UCSD-AML1 (cell line): Measurements from ENCODE around the gene NUTM2G.
"Not testable (repeated sequence)": the region's sequence is repeated elsewhere in the genome, so short reads cannot be mapped to it uniquely, and the experiment has no call there.

Source experiments
- DNase-seq: peaks from one replicate; lab custom pipeline; 2025; ENCODE audit not compliant: unreplicated experiment; lab: John Stamatoyannopoulos, UW

NUTM2G gene

DNA sequence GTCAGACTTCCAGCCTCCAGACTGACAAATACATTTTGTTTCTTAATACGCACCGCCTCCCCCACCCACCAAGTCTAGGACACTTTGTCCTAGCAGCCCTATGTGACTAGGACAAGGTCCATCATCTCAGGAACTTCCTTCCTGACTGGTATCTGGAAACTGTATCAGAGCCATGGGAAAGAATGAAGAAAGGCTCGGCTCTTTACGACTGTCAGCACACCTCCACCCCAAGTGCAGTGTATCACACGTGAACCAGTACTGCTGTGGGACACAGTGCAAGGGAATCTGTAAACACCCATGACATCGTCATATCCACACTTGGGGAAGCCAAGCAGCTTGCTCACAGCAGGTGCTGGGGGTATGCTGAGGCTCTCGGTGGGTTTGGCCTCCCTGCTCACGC lies 13.0 kb downstream of the NUTM2G start:
- not testable (repeated sequence) for DNase-seq

DNA sequence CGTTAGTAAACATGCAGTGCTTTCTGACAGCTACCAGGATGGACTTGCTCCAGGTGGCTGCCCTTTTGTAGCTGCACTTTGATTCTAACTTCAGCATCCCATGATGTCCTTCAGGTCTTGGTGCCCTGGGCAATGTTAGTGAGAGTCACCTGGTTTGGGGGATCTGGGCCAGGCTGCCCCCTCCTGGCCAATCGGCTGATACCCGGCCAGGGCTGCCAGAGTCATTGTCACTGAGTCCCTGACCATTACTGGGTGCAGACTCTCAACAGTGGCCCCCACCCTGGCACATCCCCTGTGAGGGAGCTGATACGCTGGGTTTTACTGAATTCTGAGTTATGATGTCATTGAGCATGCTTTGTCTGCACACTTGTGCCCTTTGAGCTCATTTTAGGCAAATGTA lies 13.5 kb downstream of the NUTM2G start:
- not testable (repeated sequence) for DNase-seq

DNA sequence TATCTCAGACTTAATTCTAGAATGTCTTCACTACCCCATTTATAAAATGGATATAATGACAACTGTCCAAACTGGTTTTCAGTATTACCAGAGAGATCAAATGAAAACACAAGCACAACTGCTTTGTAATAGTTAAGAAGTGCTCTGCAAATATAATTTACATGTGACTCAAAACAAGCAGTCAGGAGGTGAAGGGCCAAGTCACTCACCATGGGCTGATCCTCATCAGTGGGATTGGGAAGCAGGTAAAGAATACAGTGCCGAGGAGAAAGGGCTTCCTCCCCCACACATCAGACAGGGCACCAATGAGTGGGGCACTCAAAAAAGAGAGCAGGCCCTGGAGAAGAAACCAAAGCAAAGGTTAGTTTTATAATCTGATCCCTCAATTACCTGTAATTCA lies 20.7 kb downstream of the NUTM2G start:
- DNase-seq = not testable (repeated sequence)

DNA sequence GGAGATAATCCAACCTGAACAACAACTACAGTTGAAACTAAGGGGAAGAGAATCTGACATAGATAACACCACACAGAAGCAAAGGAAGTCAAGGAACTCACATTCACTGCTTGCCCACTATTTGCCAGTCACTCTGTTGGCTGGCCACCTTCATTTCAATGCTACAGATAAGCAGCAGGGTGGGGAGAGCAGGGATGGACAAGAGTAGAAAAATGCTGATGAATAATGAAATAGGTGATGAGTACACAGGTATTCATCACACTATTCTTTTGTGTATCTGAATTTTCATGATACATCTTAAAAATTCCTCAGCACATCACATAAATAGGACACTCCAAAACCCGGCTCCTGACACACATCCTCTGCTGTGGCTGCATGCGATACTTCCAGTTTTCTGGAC lies 21.9 kb downstream of the NUTM2G start:
- DNase-seq = not testable (repeated sequence)

DNA sequence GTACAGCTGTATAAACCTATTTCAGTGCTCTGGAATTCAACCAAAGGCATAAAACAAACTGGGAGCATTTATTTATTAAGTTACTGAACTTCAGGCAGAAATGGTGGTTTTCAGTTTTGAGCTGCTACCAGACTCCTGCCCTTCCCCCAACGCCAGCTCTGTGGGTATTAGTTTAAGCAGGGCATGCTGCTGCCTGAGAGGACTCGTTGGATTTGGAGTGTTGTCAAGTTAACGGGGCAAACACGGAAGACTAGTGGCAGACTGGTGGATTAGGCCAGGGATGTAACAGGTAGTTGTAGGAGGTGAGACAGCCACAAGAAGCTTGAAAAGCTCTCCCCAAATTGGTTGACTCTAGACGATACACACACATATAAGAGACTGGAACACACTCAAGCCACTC lies 38.9 kb downstream of the NUTM2G start:
- not testable (repeated sequence) for DNase-seq

DNA sequence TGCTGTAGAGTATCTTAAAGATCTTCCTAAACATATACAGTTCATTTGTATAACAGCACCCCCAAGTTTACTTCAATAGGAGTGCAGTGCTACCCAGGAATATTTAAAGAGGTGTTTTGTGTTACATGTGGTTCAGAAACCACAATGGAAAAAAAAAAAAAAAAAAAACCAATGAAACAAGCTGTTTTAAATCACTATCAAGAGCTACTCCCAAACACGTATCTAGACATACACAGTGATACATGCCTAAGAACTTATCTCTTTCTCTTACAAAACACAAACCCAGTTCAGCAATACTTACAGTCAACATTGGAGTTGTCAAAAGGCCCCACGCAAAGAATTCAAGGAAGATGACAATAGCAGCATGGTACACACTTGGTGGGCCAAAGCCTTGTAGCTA lies 43.9 kb downstream of the NUTM2G start:
- not testable (repeated sequence) for DNase-seq

DNA sequence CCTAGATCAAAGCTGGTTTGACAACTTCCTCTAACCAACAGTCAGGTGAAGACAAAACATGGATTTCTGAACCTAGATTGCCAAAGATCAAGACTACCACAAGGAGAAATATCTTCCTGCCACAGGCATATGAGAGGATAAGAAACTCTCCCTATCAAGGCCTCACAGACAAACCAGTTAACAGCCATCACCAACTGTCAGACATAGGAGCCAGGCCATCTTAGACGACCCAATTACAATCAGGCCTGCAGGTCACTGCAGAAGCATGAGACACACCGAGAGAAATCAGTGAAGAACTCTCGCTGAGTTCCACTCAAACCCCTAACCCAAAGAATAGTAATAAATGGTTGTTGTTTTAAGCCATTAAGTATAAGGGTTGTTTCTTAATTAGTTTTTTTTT lies 45.4 kb downstream of the NUTM2G start:
- DNase-seq = not testable (repeated sequence)

DNA sequence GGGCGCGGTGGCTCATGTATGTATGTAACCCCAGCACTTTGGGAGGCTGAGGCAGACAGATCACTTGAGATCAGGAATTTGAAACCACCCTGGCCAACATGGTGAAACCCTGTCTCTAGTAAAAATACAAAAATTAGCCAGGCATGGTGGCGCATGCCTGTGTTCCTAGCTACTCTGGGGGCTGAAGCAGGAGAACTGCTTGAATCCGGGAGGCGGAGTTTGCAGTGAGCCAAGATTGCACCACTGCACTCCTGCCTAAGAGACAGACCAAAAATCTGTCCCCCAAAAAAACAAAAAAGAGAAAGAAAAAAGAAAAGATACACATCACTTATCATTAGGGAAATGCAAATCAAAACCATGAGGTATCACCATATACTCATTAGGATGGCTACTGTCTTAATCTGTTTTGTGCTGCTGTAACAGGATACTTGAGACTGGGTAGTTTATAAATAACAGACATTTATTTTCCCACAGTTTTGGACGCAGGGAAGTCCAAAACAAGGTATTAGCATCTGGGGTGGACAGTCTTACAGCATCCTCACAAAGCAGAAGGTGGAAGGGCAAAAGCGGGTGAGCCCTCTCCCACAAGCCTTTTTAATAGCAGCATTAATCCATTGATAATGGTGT lies 55.0 kb downstream of the NUTM2G start:
- not testable (repeated sequence) for DNase-seq

DNA sequence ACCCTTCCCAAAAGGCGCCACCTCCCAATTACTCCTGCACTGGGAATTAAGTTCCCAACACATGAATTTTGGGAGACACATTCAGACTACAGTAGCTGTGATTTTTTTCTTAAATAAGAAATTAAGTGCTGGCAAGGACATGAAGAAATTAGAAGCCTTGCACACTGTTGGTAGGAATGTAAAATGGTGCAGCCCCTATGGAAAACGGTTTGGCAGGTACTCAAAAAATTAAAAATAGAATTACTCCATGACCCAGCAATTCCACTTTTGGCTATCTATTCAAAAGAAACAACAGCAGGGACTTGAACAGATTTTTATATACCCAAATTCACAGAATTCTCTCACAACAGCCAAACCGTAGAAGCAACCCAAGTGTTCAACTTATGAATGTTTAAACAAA lies 55.5 kb downstream of the NUTM2G start:
- not testable (repeated sequence) for DNase-seq

DNA sequence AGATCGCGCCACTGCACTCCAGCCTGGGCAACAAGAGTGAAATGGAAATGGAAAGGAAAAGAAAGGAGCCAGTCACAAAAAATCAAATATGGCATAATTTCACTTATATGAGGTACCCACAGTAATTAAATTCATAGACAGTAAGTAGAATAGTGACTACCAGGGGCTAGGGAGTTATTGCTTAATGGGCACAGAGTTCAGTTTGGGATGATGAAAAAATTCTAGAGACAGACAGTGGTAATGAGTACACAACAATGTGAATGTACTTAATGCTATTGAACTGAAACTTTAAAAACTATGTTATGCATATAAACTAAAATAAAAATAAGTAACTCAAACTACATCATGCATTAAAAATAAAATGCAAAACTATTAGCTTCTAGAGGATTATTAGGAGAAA lies 56.2 kb downstream of the NUTM2G start:
- DNase-seq = not testable (repeated sequence)
